Peyer's patch (tissue), 4 donors: ENCODE results near the gene CYP19A1.

Experiments used
- POLR2A ChIP-seq, 2 donors: fragments of 450-650 bp; IDR thresholded peaks; one replicate each; pipeline ENCODE4 v1.5.1; 2017; ENCODE audit warnings: antibody characterized with exemption in 2 of 2, mild to moderate bottlenecking in 2 of 2, moderate library complexity in 2 of 2
- TF ChIP-seq, protein P1 (sequence below), 6 experiments: fragments of 450-650 bp in 4 of 6; fragments of 200-600 bp in 2 of 6; sonication (generic) in 1 of 6; IDR thresholded peaks; one replicate each; pipeline ENCODE4 v1.5.1; 2017 to 2019; ENCODE audit warnings: antibody characterized with exemption in 6 of 6, mild to moderate bottlenecking in 3 of 6, moderate library complexity in 1 of 6

DNA sequence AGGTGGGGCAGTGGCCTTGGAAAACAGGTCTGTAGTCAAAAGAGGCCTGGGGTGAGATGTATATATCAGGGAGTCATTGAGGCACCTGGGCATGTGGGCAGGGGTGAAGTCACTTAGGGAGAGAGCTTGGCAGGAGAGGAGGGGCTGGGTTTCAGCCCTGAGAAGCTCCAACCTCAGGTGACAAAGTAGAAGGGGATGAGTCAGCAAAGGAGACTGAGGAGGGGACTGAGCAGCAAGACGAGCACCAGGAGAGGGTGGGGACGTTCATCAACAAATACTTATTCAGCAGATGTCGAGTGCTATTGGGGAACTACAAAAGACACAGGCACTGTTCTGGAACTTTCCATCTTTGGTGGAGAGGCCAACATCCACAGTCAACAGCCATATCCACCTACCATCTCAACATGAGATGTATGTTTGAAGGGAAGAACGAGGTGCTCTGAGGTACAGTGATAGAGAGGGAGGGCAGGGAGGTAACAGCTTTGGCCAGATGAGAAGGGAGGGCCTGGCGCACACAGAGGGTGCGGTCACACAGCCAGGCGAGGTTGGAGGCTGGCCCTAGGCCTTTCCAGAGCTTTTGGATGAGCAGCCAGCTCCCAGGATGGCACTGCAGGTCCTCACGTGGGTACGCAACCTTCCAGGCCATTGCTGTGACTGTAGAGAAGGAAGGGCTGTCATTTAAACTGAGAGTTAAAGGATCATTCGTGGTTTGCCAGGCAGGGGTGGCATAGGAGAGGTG lies 48.7 kb upstream of the CYP19A1 start:
- TF ChIP-seq, protein P1, sequence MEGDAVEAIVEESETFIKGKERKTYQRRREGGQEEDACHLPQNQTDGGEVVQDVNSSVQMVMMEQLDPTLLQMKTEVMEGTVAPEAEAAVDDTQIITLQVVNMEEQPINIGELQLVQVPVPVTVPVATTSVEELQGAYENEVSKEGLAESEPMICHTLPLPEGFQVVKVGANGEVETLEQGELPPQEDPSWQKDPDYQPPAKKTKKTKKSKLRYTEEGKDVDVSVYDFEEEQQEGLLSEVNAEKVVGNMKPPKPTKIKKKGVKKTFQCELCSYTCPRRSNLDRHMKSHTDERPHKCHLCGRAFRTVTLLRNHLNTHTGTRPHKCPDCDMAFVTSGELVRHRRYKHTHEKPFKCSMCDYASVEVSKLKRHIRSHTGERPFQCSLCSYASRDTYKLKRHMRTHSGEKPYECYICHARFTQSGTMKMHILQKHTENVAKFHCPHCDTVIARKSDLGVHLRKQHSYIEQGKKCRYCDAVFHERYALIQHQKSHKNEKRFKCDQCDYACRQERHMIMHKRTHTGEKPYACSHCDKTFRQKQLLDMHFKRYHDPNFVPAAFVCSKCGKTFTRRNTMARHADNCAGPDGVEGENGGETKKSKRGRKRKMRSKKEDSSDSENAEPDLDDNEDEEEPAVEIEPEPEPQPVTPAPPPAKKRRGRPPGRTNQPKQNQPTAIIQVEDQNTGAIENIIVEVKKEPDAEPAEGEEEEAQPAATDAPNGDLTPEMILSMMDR (IDR thresholded peaks at IDR 0.05), result no peak
- TF ChIP-seq POLR2A (IDR thresholded peaks at IDR 0.05), result no peak
